Measurements from ENCODE around the gene CELF2.
"Not testable (repeated sequence)": the region's sequence is repeated elsewhere in the genome, so short reads cannot be mapped to it uniquely, and the experiment has no call there.

CELF2 gene

DNA sequence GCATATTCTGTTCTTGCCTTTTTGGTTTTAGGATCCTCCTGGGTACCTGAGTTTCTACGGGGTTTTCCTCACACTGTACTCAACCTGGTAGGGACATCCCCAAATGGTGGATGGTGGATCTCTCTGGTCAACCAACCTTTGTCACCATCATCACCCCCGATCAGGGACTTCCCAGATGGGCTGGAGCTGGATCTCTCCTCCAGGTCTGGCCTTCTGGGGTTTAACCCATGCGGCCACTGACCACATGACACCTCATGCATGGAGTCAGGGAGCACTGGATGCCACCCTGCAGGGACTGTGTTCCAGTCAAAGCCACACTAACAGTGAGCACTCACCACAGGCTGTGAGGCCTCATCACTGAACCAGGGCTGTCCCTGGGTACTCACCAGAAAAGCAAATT, 80.0 kb downstream of the CELF2 start:
- no peak for DNase-seq (ENCODE audit: low read depth)

DNA sequence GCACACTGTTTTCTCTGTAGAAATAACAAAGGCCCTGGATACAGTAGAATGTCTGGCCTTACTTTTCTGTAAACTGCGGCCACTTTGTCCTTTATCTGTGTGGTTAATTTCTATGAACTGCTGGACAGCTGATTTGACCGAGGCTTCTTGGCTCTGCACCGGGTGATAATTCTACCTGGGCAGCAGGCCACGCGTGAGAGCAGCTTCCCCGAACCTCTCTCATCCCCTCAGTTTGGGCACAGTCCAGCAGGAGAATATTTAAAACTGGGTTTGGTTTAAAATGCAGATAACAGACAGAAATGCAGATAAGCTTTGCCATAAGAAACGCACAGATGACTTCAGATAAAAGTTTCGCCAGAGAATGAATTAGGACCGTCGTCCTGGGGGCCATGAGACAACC, 81.0 kb downstream of the CELF2 start:
- no peak for DNase-seq (ENCODE audit: low read depth)

- DNase-seq (ENCODE audit: low read depth), result no peak
Measured at GRCh38 chr10:11104772-11105675, 87.4 kb downstream of the CELF2 start.

DNA sequence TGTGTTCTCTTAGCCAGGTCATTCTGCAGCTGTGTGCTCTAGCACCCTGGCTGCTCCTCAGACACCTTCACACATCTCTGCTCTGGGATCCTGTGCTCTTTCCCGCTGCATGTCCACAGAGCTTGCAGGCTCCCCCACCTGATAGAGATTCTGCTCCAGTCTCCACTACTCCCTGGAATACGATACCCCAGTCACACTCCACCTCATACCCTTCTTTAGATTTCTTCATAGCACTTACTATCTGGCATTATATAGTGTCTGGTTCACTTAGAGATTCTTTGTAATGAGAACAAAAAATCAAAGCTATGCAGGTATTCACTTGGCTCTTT, 88.0 kb downstream of the CELF2 start:
- no peak for DNase-seq (ENCODE audit: low read depth)

GRCh38 chr10:11106621-11107374, 89.1 kb downstream of the CELF2 start:
- no peak for DNase-seq (ENCODE audit: low read depth)

DNA sequence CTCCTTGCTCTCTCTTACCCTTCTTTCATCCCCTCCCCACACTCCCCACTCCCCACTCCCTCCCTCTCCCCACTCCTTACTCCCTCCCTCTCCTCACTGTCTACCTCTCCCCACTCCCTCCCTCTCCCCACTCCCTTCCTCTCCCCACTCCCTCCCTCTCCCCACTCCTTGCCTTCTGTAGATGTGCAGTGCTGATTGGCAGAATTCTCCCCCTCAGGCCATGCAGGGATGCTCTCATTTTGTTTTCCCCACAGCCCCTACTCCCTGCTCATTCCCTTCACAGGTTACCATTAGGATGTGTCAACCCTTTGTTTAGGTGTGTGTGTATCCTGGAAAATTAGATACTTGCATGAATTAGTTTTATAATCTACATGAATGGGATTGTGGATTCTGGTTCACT, 90.3 kb downstream of the CELF2 start:
- no peak for DNase-seq (ENCODE audit: low read depth)

- no peak for DNase-seq (ENCODE audit: low read depth)
Measured at GRCh38 chr10:11108356-11108755, 90.7 kb downstream of the CELF2 start.

DNA sequence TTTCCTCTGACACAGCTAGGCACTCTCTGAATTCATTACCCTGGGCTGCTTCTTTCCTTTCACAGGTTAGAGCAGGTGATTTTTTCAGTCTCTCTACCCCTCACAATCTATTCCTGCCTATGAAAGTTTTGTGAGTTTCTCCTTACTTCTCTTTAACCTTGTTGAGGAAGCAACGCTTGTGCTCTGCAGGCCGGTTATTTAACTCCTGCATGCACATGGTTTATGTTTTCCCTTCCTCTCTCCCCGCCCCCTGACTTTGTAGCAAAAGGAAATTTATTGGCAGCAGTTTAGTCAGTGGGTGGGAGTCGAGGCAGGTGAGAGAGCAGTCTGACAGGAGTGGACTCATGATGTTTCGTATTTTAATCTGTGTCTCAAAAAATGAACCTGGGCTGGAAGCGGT, 91.9 kb downstream of the CELF2 start:
- DNase-seq (ENCODE audit: low read depth), result no peak

- DNase-seq (ENCODE audit: low read depth), result no peak
Measured at GRCh38 chr10:11110539-11110938, 92.9 kb downstream of the CELF2 start.

- DNase-seq (ENCODE audit: low read depth), result no peak
Measured at GRCh38 chr10:11111490-11111889, 93.8 kb downstream of the CELF2 start.

- DNase-seq (ENCODE audit: low read depth), result no peak
Measured at GRCh38 chr10:11112718-11113117, 95.0 kb downstream of the CELF2 start.

DNA sequence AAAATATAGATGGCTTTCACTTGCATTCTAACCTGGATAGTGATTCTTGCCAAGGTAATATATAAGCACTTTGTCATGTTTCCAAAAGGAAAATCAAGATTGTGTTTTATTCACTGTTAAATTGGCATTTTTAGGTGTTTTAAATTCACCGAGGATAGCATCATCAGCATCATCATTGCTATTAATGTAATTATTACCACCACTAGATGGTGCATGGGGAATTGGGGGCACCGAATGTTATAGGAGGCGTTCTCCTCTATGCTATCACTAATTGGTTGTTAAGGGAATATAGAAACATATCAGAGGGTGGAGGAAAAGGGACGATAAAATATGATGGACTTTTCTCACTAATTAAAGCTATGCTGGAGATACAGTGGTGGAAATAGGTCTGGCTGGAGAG, 95.5 kb downstream of the CELF2 start:
- no peak for DNase-seq (ENCODE audit: low read depth)

DNA sequence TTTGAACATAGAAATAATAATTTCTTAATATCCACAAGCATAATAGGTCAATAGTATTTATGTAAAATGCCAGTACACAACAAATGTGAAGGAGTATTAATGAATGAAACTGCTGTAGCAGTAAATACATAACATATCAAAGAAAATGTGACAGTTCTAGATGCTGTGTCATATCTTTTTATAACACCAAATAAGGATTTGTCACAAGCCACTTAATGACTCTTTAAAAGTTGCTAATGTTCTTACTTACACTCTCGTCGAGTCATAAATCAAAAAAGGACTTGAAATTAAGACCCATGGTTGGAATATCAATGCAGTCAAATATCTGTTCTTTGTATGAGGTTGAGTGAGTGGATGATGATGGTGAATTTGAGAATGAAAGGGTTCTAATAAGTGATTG, 96.6 kb downstream of the CELF2 start:
- no peak for DNase-seq (ENCODE audit: low read depth)

GRCh38 chr10:11115337-11115736, 97.7 kb downstream of the CELF2 start:
- DNase-seq (ENCODE audit: low read depth), result no peak

DNA sequence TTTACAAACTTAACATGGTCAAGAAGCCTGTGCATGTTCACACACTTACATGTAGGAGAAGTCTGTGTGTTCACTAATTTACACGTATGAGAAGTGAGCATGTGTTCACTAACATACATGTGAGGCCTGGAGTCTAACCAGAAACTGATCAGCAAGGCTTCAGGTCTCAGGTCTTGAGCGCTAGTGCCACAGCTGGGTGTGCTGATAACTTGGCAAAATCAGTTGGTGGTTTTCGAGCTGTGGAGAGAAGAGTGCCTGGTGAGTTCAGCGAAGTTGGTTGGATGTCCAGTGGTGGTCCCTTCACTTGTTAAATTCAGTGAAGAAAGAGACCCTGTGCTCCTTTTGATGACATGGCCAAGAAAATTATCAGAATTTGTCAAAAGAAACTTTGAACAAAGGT, 98.7 kb downstream of the CELF2 start:
- no peak for DNase-seq (ENCODE audit: low read depth)

- DNase-seq (ENCODE audit: low read depth), result no peak
Measured at GRCh38 chr10:11116817-11117216, 99.1 kb downstream of the CELF2 start.

- no peak for DNase-seq (ENCODE audit: low read depth)
Measured at GRCh38 chr10:11118686-11119085, 101.0 kb downstream of the CELF2 start.

- DNase-seq (ENCODE audit: low read depth), result no peak
Measured at GRCh38 chr10:11119843-11120242, 102.2 kb downstream of the CELF2 start.

DNA sequence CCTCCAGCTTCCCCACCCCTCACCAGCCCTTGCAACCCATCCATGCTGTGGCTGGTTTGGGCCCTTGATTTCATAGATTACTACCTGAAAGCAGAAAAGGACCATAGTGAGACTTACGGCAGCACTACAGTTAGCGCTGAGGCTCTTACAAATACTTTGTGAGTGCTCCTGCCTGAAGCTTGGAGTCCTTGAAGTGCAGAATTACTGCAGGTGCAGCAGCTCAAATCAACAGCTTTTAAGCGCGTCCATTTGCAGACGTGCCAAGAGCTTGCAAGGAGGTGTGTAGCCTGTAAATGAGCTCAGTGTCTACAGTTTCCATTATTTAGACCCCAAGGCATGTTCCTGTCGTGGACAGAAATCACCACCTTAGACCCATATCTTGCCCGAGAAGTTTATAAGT, 103.0 kb downstream of the CELF2 start:
- no peak for DNase-seq (ENCODE audit: low read depth)

- not testable (repeated sequence) for DNase-seq (ENCODE audit: low read depth)
Measured at GRCh38 chr10:11123892-11124291, 106.2 kb downstream of the CELF2 start.

GRCh38 chr10:11125004-11125403, 107.3 kb downstream of the CELF2 start:
- no peak for DNase-seq (ENCODE audit: low read depth)

DNA sequence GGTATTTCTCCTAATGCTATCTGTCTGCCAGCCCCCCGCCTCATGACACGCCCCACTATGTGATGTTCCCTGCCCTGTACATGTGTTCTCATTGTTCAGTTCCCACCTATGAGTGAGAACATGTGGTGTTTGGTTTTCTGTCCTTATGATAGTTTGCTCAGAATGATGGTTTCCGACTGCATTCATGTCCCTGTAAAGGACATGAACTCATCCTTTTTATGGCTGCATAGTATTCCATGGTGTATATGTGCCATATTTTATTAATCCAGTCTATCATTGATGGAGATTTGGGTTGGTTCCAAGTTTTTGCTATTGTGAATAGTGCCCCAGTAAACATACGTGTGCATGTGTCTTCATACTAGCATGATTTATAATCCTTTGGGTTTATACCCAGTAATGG, 109.3 kb downstream of the CELF2 start:
- DNase-seq (ENCODE audit: low read depth), result not testable (repeated sequence)

DNA sequence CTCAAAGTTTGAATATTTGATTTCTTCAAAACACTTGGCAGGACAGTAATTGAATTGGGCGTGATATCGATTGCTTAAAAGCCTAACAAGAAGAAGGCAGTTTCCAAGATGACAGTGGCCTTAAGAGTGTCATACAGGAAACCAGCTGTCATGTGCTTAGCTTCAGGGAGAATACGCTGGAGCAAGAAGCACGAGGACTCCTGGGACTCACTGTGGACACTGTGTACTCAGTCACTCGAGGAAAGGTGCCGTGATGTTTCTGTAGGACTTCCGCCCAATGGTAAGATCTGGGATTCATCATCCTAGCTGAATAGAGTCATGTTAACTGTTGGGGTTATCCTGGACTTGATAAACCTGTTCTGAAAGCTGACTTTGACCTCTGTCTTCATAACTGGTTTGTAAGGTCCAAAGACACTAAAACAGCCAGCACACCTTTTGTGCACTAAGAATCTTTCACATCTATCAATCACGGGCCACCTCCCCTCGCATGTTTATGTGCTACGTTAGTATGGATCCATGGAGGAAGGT, 113.5 kb downstream of the CELF2 start:
- DNase-seq (ENCODE audit: low read depth), result no peak
